HFF-Myc (cell line): Measurements from ENCODE around the gene ERICH6.

ENCODE experiments used
- DNase-seq: peaks from one replicate; pipeline ENCODE4 v3.0.0-alpha.2; 2011; ENCODE audit warnings: low read depth; ENCODE audit errors: extremely low read depth
- H3K4me3 ChIP-seq: replicated peaks from 2 replicates; pipeline ENCODE4 v1.5.1; 2011; ENCODE audit warnings: low read depth, mild to moderate bottlenecking, control low read depth, low read length
- TF ChIP-seq, protein P1 (sequence below): IDR thresholded peaks from 2 replicates; pipeline ENCODE4 v1.5.1; 2012; ENCODE audit warnings: mild to moderate bottlenecking, low read depth, low read length, control low read depth; ENCODE audit errors: missing control alignments

ERICH6 gene

DNA sequence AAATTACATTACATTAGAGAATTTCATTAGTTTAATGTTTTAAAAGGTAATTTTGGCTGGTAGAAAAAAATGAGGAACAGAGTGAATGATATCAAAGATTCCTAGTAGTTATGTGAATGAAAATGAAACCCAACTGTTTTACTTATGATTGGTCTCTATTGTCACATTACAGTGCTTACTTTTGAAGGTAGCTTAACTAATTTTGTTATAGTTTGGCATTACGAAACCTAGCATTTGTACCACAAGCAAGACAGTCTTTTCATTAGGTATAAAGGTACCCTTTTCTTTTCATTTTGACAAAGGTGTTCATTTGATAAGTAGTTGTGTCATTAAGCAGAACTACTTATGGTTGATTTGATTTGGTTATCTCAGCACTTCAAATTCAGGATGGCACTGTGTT is 93.7 kb downstream of the ERICH6 start:
- no peak for DNase-seq
- TF ChIP-seq, protein P1, sequence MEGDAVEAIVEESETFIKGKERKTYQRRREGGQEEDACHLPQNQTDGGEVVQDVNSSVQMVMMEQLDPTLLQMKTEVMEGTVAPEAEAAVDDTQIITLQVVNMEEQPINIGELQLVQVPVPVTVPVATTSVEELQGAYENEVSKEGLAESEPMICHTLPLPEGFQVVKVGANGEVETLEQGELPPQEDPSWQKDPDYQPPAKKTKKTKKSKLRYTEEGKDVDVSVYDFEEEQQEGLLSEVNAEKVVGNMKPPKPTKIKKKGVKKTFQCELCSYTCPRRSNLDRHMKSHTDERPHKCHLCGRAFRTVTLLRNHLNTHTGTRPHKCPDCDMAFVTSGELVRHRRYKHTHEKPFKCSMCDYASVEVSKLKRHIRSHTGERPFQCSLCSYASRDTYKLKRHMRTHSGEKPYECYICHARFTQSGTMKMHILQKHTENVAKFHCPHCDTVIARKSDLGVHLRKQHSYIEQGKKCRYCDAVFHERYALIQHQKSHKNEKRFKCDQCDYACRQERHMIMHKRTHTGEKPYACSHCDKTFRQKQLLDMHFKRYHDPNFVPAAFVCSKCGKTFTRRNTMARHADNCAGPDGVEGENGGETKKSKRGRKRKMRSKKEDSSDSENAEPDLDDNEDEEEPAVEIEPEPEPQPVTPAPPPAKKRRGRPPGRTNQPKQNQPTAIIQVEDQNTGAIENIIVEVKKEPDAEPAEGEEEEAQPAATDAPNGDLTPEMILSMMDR = no peak
- H3K4me3 ChIP-seq = no peak overlapping the region
